Hepatic stellate cell (primary cell): ENCODE data around the gene PDE3B.
"Not testable (repeated sequence)": the region's sequence is repeated elsewhere in the genome, so short reads cannot be mapped to it uniquely, and the experiment has no call there.

ENCODE experiments used
- DNase-seq: peaks from one replicate; pipeline ENCODE4 v3.0.0; 2011; ENCODE audit warnings: low spot score

PDE3B gene

GRCh38 chr11:14746857-14747395 is 103.3 kb downstream of the PDE3B start:
- DNase-seq, result no peak

GRCh38 chr11:14748090-14748489 is 104.5 kb downstream of the PDE3B start:
- no peak for DNase-seq

- no peak for DNase-seq
These were observed 107.3 kb downstream of the PDE3B start for GRCh38 chr11:14750911-14751310.

- no peak for DNase-seq
These were observed 108.4 kb downstream of the PDE3B start for GRCh38 chr11:14751975-14752407.

- no peak for DNase-seq
These were observed 111.5 kb downstream of the PDE3B start for GRCh38 chr11:14755140-14755539.

GRCh38 chr11:14756349-14756748 is 112.7 kb downstream of the PDE3B start:
- no peak for DNase-seq

GRCh38 chr11:14759300-14760012 is 115.9 kb downstream of the PDE3B start:
- not testable (repeated sequence) for DNase-seq

- DNase-seq, result no peak
These were observed 120.6 kb downstream of the PDE3B start for GRCh38 chr11:14764179-14764578.

- no peak for DNase-seq
These were observed 121.2 kb downstream of the PDE3B start for GRCh38 chr11:14764579-14765527.

- DNase-seq, result no peak
These were observed 123.0 kb downstream of the PDE3B start for GRCh38 chr11:14766585-14766984.

- DNase-seq, result no peak
These were observed 125.1 kb downstream of the PDE3B start for GRCh38 chr11:14768526-14769188.

GRCh38 chr11:14773755-14774154 is 130.2 kb downstream of the PDE3B start:
- no peak for DNase-seq

- no peak for DNase-seq
These were observed 131.1 kb downstream of the PDE3B start for GRCh38 chr11:14774721-14775120.

GRCh38 chr11:14775897-14776296 is 132.3 kb downstream of the PDE3B start:
- no peak for DNase-seq

- DNase-seq, result not testable (repeated sequence)
These were observed 134.9 kb downstream of the PDE3B start for GRCh38 chr11:14778460-14778859.

- no peak for DNase-seq
These were observed 140.2 kb downstream of the PDE3B start for GRCh38 chr11:14783788-14784187.

- DNase-seq, result no peak
These were observed 140.6 kb downstream of the PDE3B start for GRCh38 chr11:14784230-14784629.

GRCh38 chr11:14789879-14790484 is 146.4 kb downstream of the PDE3B start:
- no peak for DNase-seq

GRCh38 chr11:14793546-14793945 is 149.9 kb downstream of the PDE3B start:
- DNase-seq, result no peak

- DNase-seq, result not testable (repeated sequence)
These were observed 152.4 kb downstream of the PDE3B start for GRCh38 chr11:14796028-14796427.

- DNase-seq, result no peak
These were observed 160.2 kb downstream of the PDE3B start for GRCh38 chr11:14803846-14804245.

- DNase-seq, result no peak
These were observed 165.9 kb downstream of the PDE3B start for GRCh38 chr11:14809466-14809865.
